ENCODE data around the gene TRIM41.
"Not testable (repeated sequence)": the region's sequence is repeated elsewhere in the genome, so short reads cannot be mapped to it uniquely, and the experiment has no call there.

TRIM41 gene

DNA sequence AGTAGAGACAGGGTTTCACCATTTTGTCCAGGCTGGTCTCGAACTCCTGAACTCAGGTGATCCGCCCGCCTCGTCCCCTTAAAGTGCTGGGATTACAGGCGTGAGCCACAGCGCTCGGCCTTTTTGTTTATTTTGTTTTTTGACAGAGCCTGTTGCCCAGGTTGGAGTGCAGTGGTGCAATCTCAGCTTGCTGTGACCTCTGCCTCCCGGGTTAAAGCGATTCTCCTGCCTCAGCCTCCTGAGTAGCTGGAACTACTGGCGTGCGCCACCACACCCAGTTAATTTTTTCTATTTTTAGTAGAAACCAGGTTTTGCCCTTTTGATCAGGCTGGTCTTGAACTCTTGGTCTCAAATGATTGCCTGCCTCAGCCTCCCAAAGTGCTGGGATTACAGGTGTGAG is 12.9 kb upstream of the TRIM41 start:
- not testable (repeated sequence) for DNase-seq (ENCODE audit: low read depth, low spot score)

DNA sequence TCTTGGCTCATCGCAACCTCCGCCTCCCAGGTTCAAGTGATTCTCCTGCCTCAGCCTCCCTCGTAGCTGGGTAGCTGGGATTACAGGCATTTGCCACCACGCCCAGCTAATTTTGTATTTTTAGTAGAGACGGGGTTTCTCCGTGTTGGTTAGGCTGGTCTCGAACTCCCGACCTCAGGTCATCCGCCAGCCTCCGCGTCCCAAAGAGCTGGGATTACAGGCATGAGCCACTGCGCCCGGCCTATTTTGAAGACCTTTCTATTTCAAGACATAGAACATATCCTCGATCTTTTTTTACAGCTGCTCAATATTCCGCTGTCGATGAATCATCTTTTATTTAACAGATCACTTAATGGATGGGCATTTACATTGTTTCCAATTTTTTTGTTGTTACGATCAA is 12.4 kb upstream of the TRIM41 start:
- DNase-seq (ENCODE audit: low read depth, low spot score) = not testable (repeated sequence)

DNA sequence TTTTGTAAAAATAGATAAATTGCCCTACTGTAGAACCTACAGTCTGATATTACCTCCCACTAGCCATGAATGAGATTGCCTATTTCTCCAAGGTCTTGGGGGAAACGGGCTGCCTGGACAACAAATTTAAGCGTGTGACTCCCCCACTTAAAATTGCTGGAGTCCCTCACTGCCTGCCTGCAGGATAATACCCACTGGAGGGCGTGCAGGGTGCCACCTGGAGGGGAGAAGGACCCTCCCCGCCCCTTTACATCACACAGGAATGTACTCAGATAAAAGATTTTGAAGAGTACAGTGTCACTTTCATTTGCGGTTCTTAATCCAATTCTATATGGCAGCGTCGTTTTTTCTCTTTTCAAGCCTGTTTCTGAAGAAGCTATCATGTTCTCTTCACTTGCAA is 11.9 kb upstream of the TRIM41 start:
- DNase-seq (ENCODE audit: low read depth, low spot score) = no peak

DNA sequence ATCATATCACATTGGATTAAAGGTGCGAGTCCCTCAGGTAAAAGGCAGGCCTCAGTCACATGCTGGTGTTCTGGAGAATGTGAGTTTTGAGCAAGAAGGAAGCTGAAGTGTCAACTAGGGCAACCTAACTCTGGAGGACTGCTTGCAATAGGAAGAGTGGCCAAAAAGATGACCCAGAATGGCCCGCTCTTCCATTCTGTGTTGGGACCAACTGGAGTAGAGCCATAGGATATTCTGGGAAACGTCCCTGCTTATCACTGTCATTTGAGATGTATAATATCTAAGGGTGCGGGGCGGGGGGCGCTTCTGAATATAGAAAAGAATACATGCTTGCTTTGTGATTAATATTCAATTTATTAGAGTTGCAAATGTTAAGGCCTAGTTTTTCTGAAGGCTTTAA is 11.0 kb upstream of the TRIM41 start:
- DNase-seq (ENCODE audit: low read depth, low spot score) = no peak

DNA sequence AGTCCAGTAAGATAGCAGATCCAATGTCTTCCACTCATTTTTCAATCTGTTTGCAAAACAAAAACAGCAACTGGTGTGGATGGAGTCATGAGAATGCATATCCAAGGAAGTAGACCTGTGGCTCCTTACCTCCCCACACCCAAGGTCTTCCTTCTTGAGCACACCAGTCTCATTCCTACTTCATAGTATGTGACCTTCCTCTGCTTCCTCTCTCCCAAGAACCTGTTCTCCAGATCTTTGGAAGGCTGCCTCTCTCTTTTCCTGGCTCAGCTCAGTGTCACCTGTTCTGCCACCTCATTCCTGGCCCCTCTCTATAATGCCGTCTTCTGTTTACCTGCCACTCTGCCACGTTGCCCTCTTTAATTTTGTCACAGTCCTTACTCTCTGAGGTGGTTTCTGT is 10.1 kb upstream of the TRIM41 start:
- DNase-seq (ENCODE audit: low read depth, low spot score) = no peak

DNA sequence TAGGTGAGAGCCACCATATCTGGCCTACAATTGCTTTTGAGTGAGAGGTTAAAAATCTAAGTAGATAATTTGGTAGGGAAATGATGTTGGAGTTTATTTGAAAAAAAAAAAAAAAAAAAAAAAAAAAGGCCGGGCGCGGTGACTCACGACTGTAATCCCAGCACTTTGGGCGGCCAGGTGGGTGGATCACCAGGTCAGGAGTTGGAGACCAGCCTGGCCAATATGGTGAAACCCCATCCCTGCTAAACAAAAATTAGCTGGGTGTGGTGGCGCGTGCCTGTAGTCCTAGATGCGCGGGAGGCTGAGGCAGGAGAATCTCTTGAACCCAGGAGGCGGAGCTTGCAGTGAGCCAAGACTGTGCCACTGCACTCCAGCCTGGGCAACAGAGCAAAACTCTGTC is 8.8 kb upstream of the TRIM41 start:
- not testable (repeated sequence) for DNase-seq (ENCODE audit: low read depth, low spot score)

DNA sequence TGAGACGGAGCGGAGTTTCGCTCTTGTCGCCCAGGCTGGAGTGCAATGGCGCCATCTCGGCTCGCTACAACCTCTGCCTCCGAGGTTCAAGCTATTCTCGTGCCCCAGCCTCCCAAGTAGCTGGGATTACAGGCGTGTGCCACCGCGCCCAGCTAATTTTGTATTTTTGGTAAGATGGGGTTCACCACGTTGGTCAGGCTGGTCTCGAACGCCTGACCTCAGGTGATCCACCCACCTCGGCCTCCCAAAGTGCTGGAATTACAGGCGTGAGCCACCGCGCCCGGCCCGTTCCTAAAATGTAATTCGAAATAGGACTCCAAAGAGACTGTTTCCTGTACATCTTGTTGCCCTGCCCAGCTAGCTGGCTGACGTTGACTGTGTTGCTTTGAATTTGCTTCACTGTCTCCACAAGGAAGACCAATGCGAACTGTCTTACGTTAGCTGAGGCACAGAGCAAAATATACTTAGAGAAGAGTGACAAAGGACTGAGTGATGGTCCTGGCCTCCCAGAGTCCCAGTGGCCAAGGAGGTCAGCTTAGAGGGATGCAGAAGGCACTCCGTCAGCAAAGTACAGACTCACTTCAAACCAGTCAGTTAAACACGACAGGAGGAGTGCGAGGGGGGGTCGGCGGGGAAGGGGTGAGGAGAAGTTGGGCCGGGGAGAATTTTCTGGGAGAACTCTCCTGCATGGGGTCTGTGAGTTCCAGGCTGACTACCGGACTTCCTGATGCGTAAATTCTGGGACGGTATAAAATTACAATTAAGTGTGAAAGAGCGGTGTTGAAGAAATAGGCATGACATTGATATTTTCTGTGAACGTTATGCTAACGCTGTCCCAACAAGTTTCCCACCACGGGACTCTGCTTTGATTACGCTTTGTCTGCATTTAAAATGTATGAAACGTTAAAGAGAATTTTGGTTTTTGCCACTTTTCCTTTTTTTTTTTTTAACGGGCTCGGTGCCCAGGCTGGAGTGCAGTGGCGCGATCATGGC is 6.8 kb upstream of the TRIM41 start:
- no peak for DNase-seq (ENCODE audit: low read depth, low spot score)

DNA sequence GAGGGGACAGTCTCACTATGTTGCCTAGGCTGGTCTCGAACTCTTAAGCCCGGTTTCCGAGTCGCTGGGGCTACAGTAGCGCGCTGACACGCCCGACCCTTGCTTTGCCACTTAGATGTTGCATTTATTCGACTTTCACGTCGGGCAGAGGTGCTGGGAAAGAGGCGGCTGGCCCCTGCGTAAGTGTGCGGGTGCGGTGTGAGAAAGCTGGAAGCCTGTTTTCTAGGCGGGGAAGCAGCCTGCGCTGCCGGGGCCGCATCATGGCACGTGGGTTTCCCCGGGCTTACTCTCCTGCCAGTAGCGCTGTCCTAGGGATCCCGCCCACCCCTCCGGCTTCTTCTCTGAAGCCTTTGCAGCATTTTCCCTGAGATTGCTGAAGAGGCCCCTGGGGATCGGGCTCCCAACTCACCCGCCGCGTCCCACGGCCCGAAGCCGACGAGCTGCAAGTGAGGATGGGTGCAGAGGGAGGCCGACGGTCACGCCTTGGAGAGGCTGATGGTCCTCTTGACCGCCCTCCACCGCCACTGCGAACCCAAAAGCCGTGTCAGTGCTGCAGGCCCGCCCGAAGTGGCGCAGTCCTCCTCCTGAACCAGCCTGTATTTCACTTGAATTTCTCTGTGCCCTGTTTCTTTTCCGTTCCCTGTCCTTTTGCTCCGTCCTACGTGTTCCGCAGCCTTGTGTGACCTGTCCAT is 5.8 kb upstream of the TRIM41 start:
- DNase-seq (ENCODE audit: low read depth, low spot score) = no peak

DNA sequence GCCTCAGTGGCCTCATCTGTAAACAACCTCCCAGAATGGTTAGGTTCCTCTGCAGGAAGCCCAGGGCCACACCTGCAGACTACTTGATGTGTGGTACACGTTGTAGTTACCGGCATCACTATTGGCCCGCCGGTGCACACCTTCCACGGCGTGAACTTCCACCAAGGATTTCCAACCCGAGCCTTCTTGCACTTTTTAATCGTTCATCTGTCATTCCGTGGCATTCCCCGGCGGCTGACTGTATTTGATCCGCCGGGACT is 5.3 kb upstream of the TRIM41 start:
- no peak for DNase-seq (ENCODE audit: low read depth, low spot score)

DNA sequence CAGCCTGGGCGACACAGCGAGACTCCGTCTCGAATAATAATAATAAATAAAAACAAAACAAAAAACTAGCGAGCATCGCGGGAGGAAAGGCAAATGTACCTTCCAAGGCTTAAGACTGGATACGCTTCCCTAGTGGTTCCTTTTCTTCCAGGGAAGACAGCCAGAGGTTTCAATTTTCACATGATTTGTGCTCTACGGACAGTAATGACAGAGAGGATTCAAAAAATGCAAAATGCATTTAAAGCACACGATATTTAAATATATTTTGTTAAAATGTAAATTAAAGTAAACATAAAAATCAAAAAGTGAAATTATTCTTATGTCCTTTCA is 4.3 kb upstream of the TRIM41 start:
- DNase-seq (ENCODE audit: low read depth, low spot score) = no peak

DNA sequence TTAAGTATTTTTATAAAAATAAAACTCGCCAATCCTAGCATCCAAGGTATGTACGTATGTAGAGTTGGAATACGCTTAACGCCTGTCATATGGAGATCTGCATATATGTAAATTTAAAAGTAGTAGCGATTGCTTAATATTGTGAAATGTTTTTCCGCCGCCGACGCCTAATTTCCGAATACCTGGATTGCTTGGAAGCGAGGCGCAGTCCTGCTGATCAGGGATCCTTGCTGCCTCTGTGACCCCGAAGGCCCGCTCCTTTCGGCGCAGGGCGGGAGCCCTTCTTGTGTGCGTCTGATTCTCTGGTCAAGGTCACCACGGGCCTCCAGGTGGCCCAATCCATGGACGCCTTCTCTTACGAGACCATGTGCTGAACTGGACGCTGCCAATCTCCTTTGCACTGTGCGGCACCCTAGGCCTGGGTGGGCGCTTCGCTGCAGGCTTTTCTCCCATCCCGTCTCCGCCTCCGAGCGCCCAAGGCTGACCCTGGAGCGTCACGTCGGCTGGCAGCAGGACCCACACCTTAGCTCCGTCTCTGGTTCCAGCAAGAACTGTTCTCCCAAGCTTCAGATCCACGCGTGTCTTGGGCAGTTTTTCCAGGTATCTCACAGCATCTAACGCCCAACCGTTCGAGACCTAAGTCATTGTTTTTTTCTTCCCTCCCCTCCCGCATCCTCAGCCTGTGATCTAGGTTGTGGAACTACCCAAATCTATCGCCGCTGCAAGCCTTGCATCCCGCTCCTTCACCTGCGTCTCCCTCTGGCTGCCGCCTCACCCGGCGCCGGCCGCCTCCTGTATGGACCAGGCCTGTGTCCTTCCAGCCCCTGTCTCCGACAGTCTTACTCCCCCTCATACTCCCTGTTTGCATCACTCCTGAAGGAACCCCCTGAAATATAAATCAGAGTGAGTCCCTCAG is 3.6 kb upstream of the TRIM41 start:
- DNase-seq (ENCODE audit: low read depth, low spot score) = no peak

DNA sequence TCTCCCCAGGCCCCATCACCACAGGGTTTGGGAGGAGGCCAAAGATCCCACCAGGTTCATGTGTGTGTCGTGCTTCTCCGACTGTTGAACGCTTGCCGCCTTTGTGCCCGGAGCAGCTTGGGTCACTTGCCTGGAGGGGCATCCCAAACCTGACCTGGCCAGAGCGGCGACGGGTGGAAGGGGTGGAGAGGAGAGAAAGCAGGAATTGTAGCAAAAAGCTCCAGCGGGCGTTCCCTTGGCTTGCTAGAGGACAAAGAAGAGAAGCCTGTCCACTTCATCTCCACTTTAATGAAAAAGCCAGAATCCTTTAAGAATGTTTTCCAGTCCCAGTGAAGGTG is 2.9 kb upstream of the TRIM41 start:
- DNase-seq (ENCODE audit: low read depth, low spot score) = no peak

DNA sequence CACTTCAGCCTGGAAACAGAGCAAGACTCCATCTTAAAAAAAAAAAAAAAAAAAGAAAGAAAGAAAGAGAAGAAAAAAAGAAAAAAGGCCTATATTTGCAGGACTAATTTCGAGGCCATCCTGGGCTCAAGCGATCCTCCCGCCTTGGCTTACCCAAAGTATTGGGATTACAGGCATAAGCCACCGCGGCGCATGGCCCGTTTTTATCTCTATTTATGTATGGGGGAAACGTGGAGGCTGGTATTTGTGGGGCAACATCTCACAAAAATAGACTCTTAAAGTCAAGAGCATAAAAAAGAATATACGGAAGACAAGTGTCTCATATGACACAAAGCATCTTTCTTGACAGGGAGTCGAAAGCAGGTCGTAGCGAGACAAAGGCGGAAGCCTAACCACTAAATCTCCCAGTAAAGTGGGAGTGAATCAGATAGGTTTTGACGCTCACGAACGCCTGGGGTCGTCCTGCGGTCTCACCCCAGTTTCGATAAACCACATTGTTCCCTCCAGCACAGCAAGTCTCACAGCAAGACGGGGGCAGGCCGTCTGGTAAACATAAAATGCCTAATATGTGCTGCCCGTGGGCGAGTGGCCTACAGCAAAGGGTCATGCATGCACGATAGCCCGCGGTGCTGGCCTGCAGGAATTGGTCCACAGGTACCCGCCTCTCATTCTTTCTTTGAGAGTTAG is 1.8 kb upstream of the TRIM41 start:
- no peak for DNase-seq (ENCODE audit: low read depth, low spot score)

DNA sequence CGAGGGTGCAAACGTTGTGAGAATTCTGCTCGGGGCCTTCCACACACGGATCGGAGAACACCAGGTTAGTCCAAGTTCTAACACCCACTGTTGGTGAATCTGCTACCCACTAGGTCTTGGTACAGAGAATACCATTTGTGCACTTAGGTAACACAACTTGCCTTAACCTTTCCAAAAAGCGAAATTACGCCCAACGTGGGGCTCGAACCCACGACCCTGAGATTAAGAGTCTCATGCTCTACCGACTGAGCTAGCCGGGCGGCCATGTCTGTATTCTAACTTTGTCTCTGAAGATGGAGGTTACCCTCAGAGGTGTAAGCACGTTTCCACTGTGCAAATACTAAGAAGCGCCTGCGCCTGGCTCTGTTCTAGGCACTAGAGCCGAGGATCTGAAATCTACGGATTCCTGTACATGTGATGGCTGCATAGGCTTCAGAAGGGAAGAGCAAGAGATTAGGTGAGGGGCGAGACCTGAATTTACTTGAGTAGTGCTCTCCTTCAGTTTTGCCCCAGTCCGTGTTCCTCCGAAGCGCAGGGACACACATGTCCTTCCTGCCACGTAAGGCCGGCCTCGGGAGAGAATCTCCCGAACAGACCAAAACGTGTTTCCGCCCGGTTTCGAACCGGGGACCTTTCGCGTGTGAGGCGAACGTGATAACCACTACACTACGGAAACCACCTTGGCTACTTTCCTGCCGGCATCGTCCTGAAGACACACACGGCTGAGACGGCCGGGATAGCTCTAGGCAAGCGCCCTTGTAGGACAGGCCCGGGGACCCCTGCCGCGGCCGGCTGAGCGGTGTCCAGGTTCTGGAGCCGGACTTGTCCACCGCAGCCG is 1.1 kb upstream of the TRIM41 start:
- peak; percentile 78 for DNase-seq (ENCODE audit: low read depth, low spot score)

DNA sequence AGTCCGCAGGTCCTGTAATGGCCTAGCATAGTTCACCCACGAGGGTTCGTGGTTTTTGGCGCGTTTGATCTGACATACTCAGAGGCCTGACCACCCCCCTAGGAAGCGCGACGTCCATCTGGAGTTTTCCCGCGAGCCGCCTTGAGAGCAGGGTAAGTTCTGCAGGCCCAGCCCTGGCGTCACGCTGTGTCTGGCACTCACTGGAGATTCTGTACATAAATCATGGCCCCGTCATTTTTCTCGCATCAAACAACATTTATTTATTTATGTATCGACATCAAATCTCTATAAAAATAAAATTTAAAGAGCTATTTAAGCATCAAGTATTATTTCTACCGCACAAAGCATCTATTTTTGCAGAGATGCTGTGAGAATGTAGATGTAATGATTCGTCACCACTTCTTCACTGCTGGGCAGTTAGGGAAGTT is 437 bp upstream of the TRIM41 start:
- no peak for DNase-seq (ENCODE audit: low read depth, low spot score)

DNA sequence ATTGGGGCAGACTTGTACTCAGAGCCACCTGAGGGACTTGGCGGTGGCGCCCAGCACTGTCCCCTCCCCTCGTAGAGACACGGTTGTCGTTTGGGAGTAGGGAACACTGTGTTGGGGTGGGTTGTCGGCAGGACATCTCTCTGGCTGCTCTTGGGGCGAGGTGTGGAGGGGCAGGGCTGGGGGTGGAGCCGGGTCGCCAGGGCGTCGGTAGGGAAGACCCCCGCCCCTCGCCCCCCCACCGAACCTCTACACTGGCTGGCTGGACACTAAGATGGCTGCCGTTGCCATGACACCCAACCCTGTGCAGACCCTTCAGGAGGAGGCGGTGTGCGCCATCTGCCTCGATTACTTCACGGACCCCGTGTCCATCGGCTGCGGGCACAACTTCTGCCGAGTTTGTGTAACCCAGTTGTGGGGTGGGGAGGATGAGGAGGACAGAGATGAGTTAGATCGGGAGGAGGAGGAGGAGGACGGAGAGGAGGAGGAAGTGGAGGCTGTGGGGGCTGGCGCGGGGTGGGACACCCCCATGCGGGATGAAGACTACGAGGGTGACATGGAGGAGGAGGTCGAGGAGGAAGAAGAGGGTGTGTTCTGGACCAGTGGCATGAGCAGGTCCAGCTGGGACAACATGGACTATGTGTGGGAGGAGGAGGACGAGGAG is 778 bp downstream of the TRIM41 start:
- no peak for DNase-seq (ENCODE audit: low read depth, low spot score)

DNA sequence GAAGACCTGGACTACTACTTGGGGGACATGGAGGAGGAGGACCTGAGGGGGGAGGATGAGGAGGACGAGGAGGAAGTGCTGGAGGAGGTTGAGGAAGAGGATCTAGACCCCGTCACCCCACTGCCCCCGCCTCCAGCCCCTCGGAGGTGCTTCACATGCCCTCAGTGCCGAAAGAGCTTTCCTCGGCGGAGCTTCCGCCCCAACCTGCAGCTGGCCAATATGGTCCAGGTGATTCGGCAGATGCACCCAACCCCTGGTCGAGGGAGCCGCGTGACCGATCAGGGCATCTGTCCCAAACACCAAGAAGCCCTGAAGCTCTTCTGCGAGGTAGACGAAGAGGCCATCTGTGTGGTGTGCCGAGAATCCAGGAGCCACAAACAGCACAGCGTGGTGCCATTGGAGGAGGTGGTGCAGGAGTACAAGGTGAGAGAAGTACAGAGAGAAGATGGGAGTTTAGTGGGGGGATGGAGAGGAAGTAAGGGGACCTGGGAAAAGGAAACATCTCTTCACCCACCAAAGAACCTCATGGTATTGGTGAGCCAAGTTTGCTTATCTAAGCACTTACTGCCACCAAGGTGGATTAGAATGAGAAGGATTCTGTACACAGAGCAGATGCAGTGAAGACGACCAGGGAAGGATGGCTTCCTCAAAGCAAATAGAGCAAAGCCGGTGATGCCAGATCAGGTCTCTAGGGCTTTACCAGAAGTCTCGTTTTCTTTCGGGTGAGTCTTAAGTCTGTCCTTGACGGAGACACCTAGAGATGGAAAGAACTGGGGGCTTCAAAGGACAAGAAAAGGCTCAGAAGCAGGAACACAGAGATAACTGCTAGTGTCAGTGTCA is 1.5 kb downstream of the TRIM41 start:
- no peak for DNase-seq (ENCODE audit: low read depth, low spot score)

DNA sequence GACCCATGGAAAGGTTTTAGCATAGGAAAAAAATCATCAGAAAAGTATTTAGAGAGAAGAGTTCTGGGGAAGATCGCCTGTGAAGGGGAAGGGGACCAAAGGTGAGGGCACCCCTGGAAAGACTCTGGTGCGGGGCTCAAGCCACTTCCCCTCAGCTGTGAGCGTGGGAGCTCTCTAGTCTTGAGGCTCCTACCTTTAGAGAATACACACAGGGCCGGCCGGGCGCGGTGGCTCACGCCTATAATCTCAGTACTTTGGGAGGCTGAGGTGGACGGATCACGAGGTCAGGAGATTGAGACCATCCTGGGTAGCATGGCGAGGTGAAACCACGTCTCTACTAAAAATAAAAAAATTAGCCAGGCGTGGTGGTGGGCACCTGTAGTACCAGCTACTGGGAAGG is 6.9 kb downstream of the TRIM41 start:
- no peak for DNase-seq (ENCODE audit: low read depth, low spot score)

DNA sequence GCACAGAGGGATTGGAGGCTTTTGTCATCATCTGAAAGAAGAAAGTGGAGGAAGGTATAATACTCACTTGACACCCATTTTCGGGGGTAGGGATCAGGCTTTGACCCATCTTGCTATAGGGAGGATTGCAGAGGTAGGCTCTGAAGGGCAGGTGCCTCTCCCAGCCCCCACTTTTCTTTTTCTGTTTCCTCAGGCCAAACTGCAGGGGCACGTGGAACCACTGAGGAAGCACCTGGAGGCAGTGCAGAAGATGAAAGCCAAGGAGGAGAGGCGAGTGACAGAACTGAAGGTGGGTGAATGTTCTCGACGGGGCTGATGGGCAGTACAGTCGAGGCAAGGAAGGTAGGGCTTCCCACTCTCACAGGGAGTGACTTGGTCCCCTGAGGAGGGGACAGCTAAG is 7.5 kb downstream of the TRIM41 start:
- no peak for DNase-seq (ENCODE audit: low read depth, low spot score)

Data from brain pericyte (primary cell).